DMS79 (cell line): ENCODE measurements around the gene MAP3K4.

Experiments used
- DNase-seq: peaks from one replicate; lab custom pipeline; 2025; lab: John Stamatoyannopoulos, UW

Gene MAP3K4

GRCh38 chr6:161143663-161144430 is 152.3 kb downstream of the MAP3K4 start:
- no peak for DNase-seq

DNA sequence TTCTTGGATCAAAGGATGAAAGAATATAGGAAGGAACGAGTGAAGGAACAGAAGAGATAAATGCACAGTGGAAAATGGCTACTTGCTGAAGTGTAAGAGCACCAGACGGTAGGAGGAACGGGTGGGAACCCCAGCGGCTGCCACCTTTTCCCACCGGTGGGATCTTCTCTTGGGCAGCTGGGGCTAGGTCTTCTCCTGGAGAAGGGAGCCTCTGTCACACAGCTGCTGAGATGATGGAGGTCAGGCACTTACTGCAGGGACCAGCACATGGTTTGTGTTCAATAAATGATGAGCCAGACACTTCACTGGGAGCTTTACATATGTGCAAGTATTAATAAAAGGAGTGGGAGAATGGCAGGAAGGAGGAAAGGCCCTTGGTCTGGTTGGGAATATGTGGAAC is 158.6 kb downstream of the MAP3K4 start:
- no peak for DNase-seq

DNA sequence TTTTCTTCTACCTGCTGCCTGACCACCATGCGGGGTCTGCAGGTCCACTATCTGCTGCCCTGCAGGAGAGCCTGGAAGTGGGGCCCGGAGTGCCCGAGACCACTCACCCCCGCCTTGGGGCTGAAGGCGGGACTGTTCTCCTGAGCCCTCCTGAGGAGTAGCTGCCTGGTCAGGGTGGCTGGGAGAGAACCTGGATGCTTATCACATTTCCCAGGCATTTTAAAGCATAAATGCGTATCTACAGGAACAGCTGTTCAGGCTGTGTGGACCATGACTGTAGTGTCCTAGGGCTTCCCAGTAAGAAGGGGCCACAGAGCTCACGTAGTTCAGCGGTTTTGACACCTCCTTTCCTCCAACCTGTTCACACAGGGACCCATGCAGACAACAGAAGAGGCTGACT is 159.0 kb downstream of the MAP3K4 start:
- DNase-seq, result no peak

DNA sequence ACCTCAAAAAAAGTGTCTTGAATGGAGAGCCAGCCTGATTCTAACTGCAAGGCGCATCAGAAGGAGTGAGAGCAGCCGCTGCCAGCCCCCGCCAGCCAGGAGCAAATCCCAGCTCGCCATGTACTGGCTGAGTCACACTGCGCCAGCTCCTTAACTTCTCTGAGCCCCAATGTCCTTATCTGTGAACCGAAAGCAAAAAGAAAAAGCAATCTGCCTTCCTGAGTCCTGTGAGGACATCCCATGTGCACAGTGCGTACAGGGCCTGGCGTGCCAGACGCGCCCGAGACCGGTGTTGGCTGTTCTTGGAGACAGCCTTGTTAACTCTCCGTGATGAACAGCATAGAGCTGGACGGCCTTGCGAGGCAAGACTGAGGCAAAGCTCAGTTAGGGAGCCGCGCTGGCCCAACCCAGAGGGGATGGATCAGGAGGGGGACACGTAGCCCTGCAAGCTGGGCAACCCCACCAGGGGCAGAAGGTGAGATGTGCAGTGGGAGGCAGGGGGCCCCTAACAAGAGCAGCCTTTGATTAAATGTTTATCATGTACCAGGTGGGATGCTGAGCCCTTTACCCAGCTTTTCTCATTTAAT is 159.6 kb downstream of the MAP3K4 start:
- DNase-seq, result no peak

- DNase-seq, result no peak
Measured at GRCh38 chr6:161151660-161152526, 160.3 kb downstream of the MAP3K4 start.

DNA sequence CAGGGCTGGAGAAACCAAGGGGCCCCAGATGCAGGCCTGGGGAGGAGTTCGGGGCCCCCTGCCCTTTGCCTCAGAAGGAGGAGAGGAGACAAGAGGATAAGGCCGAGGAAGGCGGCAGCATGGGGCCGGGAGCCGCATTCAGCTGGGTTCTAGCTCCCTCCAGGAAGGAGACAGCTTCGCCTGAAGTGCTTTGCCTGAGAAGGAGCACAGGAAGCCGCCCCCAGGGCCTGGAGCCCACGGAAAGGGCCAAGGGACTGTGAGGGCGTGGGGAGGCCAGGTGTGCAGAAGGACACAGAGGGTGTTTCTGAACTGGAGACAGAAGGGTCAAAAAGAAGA is 160.9 kb downstream of the MAP3K4 start:
- no peak for DNase-seq

- no peak for DNase-seq
Measured at GRCh38 chr6:161152907-161153662, 161.5 kb downstream of the MAP3K4 start.

DNA sequence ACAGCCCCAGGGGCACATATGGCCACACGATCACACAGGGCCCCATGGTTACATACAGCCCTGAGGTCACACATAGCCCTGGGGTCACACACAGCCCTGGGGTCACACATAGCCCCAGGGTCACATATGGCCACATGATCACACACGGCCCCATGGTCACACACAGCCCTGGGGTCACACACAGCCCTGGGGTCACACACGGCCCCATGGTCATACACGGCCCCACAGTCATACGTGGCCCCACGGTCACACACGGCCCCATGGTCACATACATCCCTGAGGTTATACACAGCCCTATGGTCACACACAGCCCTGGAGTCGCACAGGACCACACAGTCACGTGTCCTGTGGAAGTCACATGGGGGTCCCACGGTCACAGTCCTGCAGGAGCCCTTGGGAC is 162.2 kb downstream of the MAP3K4 start:
- DNase-seq, result no peak

GRCh38 chr6:161154796-161155335 is 163.3 kb downstream of the MAP3K4 start:
- DNase-seq, result no peak

DNA sequence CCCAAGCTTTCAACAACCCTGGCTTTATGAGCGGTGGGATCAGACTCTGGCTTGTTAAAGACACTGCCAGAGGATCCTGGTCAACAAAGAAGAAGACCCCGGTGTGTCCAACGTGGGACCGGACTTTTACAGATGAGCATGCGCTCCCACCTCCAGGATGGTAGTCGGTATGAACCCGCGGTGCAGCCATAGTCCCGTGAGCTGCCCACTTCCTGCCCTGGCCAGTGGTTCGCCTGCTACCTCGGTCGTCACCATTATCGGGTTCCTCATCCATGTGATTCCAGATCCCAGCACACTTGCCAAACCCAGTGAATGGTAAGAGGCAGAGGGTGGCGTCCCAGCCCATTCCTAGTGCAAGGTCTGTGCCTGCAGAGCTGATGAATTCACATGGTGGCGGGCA is 169.6 kb downstream of the MAP3K4 start:
- no peak for DNase-seq

DNA sequence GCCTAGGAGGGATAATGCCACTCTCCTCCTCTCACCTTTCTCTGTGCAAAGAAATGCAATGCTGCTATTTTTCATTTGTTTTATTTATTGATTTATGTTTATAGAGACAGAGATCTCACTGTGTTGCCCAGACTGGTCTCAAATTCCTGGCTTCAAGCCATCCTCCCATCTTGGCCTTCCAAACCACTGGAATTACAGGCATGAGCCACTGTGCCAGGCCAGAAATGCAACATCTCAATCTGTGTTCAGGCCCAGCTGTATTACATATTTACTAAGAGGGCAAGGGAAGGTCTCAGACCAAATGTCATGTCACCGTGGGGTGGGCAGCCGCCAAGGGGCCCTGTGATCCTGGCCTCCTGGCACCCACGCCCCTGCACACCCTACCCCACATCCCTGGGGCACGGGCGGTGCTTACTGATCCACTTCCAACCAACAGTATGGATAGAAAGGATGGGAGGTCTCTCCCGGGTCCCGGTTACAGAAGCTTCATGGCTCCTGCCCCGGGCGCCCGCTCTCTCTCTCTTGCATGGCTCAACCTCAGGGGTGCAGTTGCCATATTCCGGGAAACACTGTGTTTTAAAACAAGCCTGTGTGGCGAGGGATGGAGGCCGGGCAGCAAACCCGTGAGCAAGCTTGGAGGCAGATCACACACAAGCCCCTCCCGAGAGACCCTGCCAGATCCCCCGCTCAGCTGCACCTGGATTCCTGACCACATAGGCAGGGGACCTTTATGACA is 170.5 kb downstream of the MAP3K4 start:
- DNase-seq, result no peak

- no peak for DNase-seq
Measured at GRCh38 chr6:161162722-161163121, 171.2 kb downstream of the MAP3K4 start.

- DNase-seq, result no peak
Measured at GRCh38 chr6:161163466-161164181, 172.1 kb downstream of the MAP3K4 start.

DNA sequence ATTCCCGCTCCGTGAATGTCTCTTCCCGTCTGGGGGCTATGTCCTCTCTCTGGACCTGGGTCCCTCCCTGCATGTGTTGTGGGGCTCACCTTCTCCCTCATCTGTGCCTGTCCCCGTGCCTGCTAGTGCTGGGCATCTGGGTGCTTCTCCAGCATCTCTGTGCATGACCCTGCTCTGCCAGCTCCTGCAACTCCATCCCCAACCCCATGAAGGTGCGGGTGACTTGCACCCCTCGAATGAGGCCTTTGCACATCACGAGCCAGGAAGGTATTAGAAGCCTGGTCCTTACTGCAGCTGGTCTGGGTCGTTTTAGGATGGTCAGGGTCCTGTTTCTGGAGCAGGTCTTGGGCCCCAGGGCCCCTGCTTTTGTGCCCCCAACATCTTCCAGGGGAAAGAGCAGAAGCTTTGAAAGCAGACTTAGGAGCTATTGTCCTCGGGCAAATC is 172.6 kb downstream of the MAP3K4 start:
- DNase-seq, result no peak

- no peak for DNase-seq
Measured at GRCh38 chr6:161166176-161166575, 174.6 kb downstream of the MAP3K4 start.

- no peak for DNase-seq
Measured at GRCh38 chr6:161166677-161167076, 175.1 kb downstream of the MAP3K4 start.
